Measurements from ENCODE around the gene RAPGEF2.

Gene RAPGEF2

GRCh38 chr4:159134429-159134828 is 31.6 kb downstream of the RAPGEF2 start:
- no peak for TF ChIP-seq CTCF (IDR thresholded peaks at IDR 0.05)

GRCh38 chr4:159137176-159137575 is 34.3 kb downstream of the RAPGEF2 start:
- TF ChIP-seq CTCF (IDR thresholded peaks at IDR 0.05), result no peak

GRCh38 chr4:159138436-159138835 is 35.6 kb downstream of the RAPGEF2 start:
- no peak for TF ChIP-seq CTCF (IDR thresholded peaks at IDR 0.05)

GRCh38 chr4:159141193-159141592 is 38.3 kb downstream of the RAPGEF2 start:
- no peak for TF ChIP-seq CTCF (IDR thresholded peaks at IDR 0.05)

- TF ChIP-seq CTCF (IDR thresholded peaks at IDR 0.05), result no peak
These were observed 39.4 kb downstream of the RAPGEF2 start for GRCh38 chr4:159142241-159142640.

- TF ChIP-seq CTCF (IDR thresholded peaks at IDR 0.05), result no peak
These were observed 40.0 kb downstream of the RAPGEF2 start for GRCh38 chr4:159142681-159143384.

- TF ChIP-seq CTCF (IDR thresholded peaks at IDR 0.05), result no peak
These were observed 40.8 kb downstream of the RAPGEF2 start for GRCh38 chr4:159143687-159144086.

All from LNCAP (cell line).